SH-SY5Y (cell line): ENCODE results near the gene C2orf76.

Source experiments
- GATA2 ChIP-seq: IDR thresholded peaks from 2 replicates; pipeline ENCODE4 v1.6.1; 2011; ENCODE audit warnings: mild to moderate bottlenecking, low read depth, low read length
- GATA3 ChIP-seq: IDR thresholded peaks from 2 replicates; pipeline ENCODE4 v1.6.1; 2011; ENCODE audit warnings: low read depth, mild to moderate bottlenecking, low read length, moderate library complexity

GRCh38 chr2:119253114-119253702 is 113.4 kb downstream of the C2orf76 start:
- TF ChIP-seq GATA3, result no peak
- no peak for TF ChIP-seq GATA2
